ENCODE data around the gene ARMC9.

The ARMC9 gene

GRCh38 chr2:231189571-231190495 is 8.6 kb upstream of the ARMC9 start:
- Histone ChIP-seq H3K4me3 (ENCODE audit: low read depth, low read length) (no peak overlapping the region), H3K27ac (ENCODE audit: extremely low read depth, low read depth, low read length) (no peak overlapping the region), H3K4me1 (ENCODE audit: control insufficient read depth, insufficient read depth, low read length) (no peaks in the 10 kb centered on the region), H3K9me3 (ENCODE audit: control insufficient read depth, insufficient read depth, low read depth, low read length) (no peaks in the 10 kb centered on the region), H3K36me3 (ENCODE audit: control insufficient read depth in 2 of 2, insufficient read depth in 1 of 2, low read length in 2 of 2) (no peaks in the 10 kb centered on the region)
- CTCF ChIA-PET: interaction anchor here (0.8 kb wide), 1 partner anchor 85 kb away, joined by 3 read pairs; no protein-coding TSS in a partner anchor
- POLR2A ChIA-PET: no interaction called here
- TF ChIP-seq, protein P1, sequence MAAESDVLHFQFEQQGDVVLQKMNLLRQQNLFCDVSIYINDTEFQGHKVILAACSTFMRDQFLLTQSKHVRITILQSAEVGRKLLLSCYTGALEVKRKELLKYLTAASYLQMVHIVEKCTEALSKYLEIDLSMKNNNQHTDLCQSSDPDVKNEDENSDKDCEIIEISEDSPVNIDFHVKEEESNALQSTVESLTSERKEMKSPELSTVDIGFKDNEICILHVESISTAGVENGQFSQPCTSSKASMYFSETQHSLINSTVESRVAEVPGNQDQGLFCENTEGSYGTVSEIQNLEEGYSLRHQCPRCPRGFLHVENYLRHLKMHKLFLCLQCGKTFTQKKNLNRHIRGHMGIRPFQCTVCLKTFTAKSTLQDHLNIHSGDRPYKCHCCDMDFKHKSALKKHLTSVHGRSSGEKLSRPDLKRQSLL (tag by site-specific recombination; IDR thresholded peaks at IDR 0.05): no peak
- TF ChIP-seq ZNF398 (tag by site-specific recombination; IDR thresholded peaks at IDR 0.05) (no peak), ZSCAN5A (tag by site-specific recombination; IDR thresholded peaks at IDR 0.05) (no peak), ZNF146 (tag by site-specific recombination; IDR thresholded peaks at IDR 0.05) (no peak), ZBTB7A (tag by site-specific recombination; IDR thresholded peaks at IDR 0.05; ENCODE audit: low read depth) (no peak), ZNF544 (tag by site-specific recombination; IDR thresholded peaks at IDR 0.05) (no peak)

GRCh38 chr2:231190531-231191197 is 7.8 kb upstream of the ARMC9 start:
- POLR2A ChIA-PET: no interaction called here
- CTCF ChIA-PET: interaction anchor here (2.1 to 6.4 kb wide), 2 partner anchors 8 to 87 kb away, joined by 11 to 49 read pairs; no protein-coding TSS in a partner anchor
- Histone ChIP-seq H3K27ac (ENCODE audit: extremely low read depth, low read depth, low read length) (no peak overlapping the region), H3K9me3 (ENCODE audit: control insufficient read depth, insufficient read depth, low read depth, low read length) (no peaks in the 10 kb centered on the region), H3K36me3 (ENCODE audit: control insufficient read depth in 2 of 2, insufficient read depth in 1 of 2, low read length in 2 of 2) (no peaks in the 10 kb centered on the region), H3K4me1 (ENCODE audit: control insufficient read depth, insufficient read depth, low read length) (no peaks in the 10 kb centered on the region), H3K4me3 (ENCODE audit: low read depth, low read length) (no peak overlapping the region)
- TF ChIP-seq ZNF423 (tag by site-specific recombination; IDR thresholded peaks at IDR 0.05) (no peak), ZNF37A (tag by site-specific recombination; IDR thresholded peaks at IDR 0.05) (no peak), GLI4 (tag by site-specific recombination; IDR thresholded peaks at IDR 0.05) (no peak), ZNF473 (tag by site-specific recombination; IDR thresholded peaks at IDR 0.05) (no peak), ZNF558 (tag by site-specific recombination; IDR thresholded peaks at IDR 0.05) (no peak), ZFHX2 (tag by site-specific recombination; conservative IDR thresholded peaks at IDR 0.05) (no peak), ZNF311 (tag by site-specific recombination; IDR thresholded peaks at IDR 0.05; ENCODE audit: borderline replicate concordance) (no peak), ZNF529 (tag by site-specific recombination; IDR thresholded peaks at IDR 0.05; ENCODE audit: insufficient replicate concordance) (no peak), ZNF548 (tag by site-specific recombination; IDR thresholded peaks at IDR 0.05) (no peak)
- TF ChIP-seq, protein P2, sequence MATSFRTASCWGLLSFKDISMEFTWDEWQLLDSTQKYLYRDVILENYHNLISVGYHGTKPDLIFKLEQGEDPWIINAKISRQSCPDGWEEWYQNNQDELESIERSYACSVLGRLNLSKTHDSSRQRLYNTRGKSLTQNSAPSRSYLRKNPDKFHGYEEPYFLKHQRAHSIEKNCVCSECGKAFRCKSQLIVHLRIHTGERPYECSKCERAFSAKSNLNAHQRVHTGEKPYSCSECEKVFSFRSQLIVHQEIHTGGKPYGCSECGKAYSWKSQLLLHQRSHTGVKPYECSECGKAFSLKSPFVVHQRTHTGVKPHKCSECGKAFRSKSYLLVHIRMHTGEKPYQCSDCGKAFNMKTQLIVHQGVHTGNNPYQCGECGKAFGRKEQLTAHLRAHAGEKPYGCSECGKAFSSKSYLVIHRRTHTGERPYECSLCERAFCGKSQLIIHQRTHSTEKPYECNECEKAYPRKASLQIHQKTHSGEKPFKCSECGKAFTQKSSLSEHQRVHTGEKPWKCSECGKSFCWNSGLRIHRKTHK (tag by site-specific recombination; IDR thresholded peaks at IDR 0.05): no peak
- TF ChIP-seq, protein P3, sequence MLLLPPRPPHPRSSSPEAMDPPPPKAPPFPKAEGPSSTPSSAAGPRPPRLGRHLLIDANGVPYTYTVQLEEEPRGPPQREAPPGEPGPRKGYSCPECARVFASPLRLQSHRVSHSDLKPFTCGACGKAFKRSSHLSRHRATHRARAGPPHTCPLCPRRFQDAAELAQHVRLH (tag by site-specific recombination; IDR thresholded peaks at IDR 0.05): no peak
